ENCODE measurements around the gene INPP4B.
"Not testable (repeated sequence)": the region's sequence is repeated elsewhere in the genome, so short reads cannot be mapped to it uniquely, and the experiment has no call there.

DNA sequence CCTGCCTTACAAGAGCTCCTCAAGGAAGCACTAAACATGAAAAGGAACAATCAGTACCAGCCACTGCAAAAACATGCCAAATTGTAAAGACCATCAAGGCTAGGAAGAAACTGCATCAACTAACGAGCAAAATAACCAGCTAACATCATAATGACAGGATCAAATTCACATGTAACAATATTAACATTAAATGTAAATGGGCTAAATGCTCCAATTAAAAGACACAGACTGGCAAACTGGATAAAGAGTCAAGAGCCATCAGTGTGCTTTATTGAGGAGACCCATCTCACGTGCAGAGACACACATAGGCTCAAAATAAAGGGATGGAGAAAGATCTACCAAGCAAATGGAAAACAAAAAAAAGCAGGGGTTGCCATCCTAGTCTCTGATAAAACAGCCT is 777.8 kb downstream of the INPP4B start:
- not testable (repeated sequence) for TF ChIP-seq MAFK (IDR thresholded peaks at IDR 0.05; ENCODE audit: low read depth, low read length); CEBPB (IDR thresholded peaks at IDR 0.05; ENCODE audit: low read depth, low read length); POLR2A (IDR thresholded peaks at IDR 0.05; ENCODE audit: low read depth, low read length); BHLHE40 (IDR thresholded peaks at IDR 0.05; ENCODE audit: low read depth, low read length); RAD21 (IDR thresholded peaks at IDR 0.05; ENCODE audit: low read length); NFE2L2 (IDR thresholded peaks at IDR 0.05; ENCODE audit: low read depth, low read length); MXI1 (IDR thresholded peaks at IDR 0.05; ENCODE audit: borderline replicate concordance, low read depth, low read length); SMC3 (IDR thresholded peaks at IDR 0.05; ENCODE audit: low read depth, low read length); RFX5 (IDR thresholded peaks at IDR 0.05; ENCODE audit: low read depth, low read length)
- TF ChIP-seq, protein P1, sequence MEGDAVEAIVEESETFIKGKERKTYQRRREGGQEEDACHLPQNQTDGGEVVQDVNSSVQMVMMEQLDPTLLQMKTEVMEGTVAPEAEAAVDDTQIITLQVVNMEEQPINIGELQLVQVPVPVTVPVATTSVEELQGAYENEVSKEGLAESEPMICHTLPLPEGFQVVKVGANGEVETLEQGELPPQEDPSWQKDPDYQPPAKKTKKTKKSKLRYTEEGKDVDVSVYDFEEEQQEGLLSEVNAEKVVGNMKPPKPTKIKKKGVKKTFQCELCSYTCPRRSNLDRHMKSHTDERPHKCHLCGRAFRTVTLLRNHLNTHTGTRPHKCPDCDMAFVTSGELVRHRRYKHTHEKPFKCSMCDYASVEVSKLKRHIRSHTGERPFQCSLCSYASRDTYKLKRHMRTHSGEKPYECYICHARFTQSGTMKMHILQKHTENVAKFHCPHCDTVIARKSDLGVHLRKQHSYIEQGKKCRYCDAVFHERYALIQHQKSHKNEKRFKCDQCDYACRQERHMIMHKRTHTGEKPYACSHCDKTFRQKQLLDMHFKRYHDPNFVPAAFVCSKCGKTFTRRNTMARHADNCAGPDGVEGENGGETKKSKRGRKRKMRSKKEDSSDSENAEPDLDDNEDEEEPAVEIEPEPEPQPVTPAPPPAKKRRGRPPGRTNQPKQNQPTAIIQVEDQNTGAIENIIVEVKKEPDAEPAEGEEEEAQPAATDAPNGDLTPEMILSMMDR (conservative IDR thresholded peaks at IDR 0.05; ENCODE audit: low read depth, low read length) = not testable (repeated sequence)
- TF ChIP-seq, protein P2, sequence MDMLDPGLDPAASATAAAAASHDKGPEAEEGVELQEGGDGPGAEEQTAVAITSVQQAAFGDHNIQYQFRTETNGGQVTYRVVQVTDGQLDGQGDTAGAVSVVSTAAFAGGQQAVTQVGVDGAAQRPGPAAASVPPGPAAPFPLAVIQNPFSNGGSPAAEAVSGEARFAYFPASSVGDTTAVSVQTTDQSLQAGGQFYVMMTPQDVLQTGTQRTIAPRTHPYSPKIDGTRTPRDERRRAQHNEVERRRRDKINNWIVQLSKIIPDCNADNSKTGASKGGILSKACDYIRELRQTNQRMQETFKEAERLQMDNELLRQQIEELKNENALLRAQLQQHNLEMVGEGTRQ (IDR thresholded peaks at IDR 0.05; ENCODE audit: low read depth, low read length) = not testable (repeated sequence)
- TF ChIP-seq, protein P3, sequence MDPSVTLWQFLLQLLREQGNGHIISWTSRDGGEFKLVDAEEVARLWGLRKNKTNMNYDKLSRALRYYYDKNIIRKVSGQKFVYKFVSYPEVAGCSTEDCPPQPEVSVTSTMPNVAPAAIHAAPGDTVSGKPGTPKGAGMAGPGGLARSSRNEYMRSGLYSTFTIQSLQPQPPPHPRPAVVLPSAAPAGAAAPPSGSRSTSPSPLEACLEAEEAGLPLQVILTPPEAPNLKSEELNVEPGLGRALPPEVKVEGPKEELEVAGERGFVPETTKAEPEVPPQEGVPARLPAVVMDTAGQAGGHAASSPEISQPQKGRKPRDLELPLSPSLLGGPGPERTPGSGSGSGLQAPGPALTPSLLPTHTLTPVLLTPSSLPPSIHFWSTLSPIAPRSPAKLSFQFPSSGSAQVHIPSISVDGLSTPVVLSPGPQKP (IDR thresholded peaks at IDR 0.05; ENCODE audit: borderline replicate concordance, low read depth, low read length) = not testable (repeated sequence)
